Panc1 (cell line): Measurements from ENCODE around the gene KCNAB1. TPM values are rescaled to one million over a fixed set of nuclear protein-coding genes. Genes with fewer than 3 reads are reported as not detected.

Experiments
- ATAC-seq: fragments of 200-7000 bp; cut with Tn5 transposase; 2 replicates; pipeline ENCODE4 v1.9.1; 2020; ENCODE audit warnings: mild to moderate bottlenecking, moderate library complexity
- BruUV-seq: library from RNA; stranded (reverse); fragments of 400-500 nt; replicated peaks from 2 replicates; lab custom pipeline; 2021; lab: Mats Ljungman, UMichigan
- CTCF ChIA-PET: fragments of 300-600 bp; sonication (Branson Sonifier 250); formaldehyde crosslinking; loops from one replicate; lab custom pipeline; 2022; ENCODE audit warnings: antibody characterized with exemption; lab: Charles Lee
- POLR2A ChIA-PET: fragments of 300-600 bp; sonication (Branson Sonifier 250); formaldehyde crosslinking; loops from one replicate; lab custom pipeline; 2022; ENCODE audit warnings: antibody characterized with exemption; lab: Charles Lee
- DNase-seq: peaks from one replicate; pipeline ENCODE4 v3.0.0-alpha.2; 2010; ENCODE audit warnings: low read depth, low spot score
- H3K27ac ChIP-seq: 2 replicates; pipeline ENCODE4 v1.5.1; 2011; ENCODE audit warnings: mild to moderate bottlenecking, low read length, inconsistent platforms
- H3K27me3 ChIP-seq: fragments of 200-500 bp; sonication (Bioruptor generic); 2 replicates; pipeline ENCODE4 v1.6.0; 2014; ENCODE audit warnings: low read length, inconsistent platforms; ENCODE audit not compliant: control insufficient read depth, insufficient read depth
- H3K36me3 ChIP-seq: fragments of 200-500 bp; sonication (Bioruptor generic); 2 replicates; pipeline ENCODE4 v1.5.1; 2014; ENCODE audit warnings: inconsistent platforms, mild to moderate bottlenecking, low read length, moderate library complexity; ENCODE audit not compliant: control insufficient read depth, insufficient read depth
- H3K4me1 ChIP-seq: 2 replicates; pipeline ENCODE4 v1.5.1; 2011; ENCODE audit warnings: inconsistent platforms, mild to moderate bottlenecking, low read length, moderate library complexity; ENCODE audit not compliant: control insufficient read depth, insufficient read depth
- H3K4me3 ChIP-seq, 2 experiments: 2 replicates each; pipeline ENCODE4 v1.5.1; 2011 to 2012; ENCODE audit warnings: low read depth in 2 of 2, low read length in 2 of 2, mild to moderate bottlenecking in 2 of 2, inconsistent platforms in 1 of 2, moderate library complexity in 1 of 2
- H3K9me3 ChIP-seq: fragments of 200-500 bp; sonication (Bioruptor generic); 2 replicates; pipeline ENCODE4 v1.5.1; 2014; ENCODE audit warnings: low read depth, mild to moderate bottlenecking, inconsistent platforms, low read length, moderate library complexity; ENCODE audit not compliant: control insufficient read depth, insufficient read depth
- POLR2AphosphoS5 ChIP-seq: IDR thresholded peaks from 2 replicates; pipeline ENCODE4 v1.6.1; 2012; ENCODE audit warnings: mild to moderate bottlenecking, low read depth, low read length, moderate library complexity
- SIN3A ChIP-seq: IDR thresholded peaks from 2 replicates; pipeline ENCODE4 v1.6.1; 2012; ENCODE audit warnings: low read depth, mild to moderate bottlenecking, low read length, moderate library complexity, borderline replicate concordance; ENCODE audit not compliant: insufficient read depth
- TCF7L2 ChIP-seq: IDR thresholded peaks from 2 replicates; pipeline ENCODE4 v1.6.1; 2011; ENCODE audit warnings: mild to moderate bottlenecking, low read depth, low read length, inconsistent platforms
- in situ Hi-C: cut with HindIII; loops from 2 replicates; pipeline ENCODE4 v1.10.0; 2016; ENCODE audit warnings: low sequenced_read_pairs, low pct_unique_long_range_greater_than_20kb
- intact Hi-C: fragments of 100-400 bp; cut with micrococcal nuclease; formaldehyde crosslinking; loops from one replicate; pipeline ENCODE4 v1.10.0; 2022; ENCODE audit not compliant: unreplicated experiment
- total RNA-seq: library from RNA; stranded (reverse); gene quantifications from one replicate; pipeline ENCODE4 v1.2.1, GENCODE V29; 2021; ENCODE audit not compliant: unreplicated experiment
- TF ChIP-seq, protein P1 (sequence below): fragments of 450-650 bp; IDR thresholded peaks from 2 replicates; pipeline ENCODE4 v1.5.1; 2017; ENCODE audit warnings: mild to moderate bottlenecking
- TF ChIP-seq, protein P2 (sequence below), 2 experiments: IDR thresholded peaks; 2 replicates each; pipeline ENCODE4 v1.6.1; 2011 to 2012; ENCODE audit warnings: low read depth in 2 of 2, control low read depth in 1 of 2, low read length in 1 of 2, mild to moderate bottlenecking in 1 of 2, moderate library complexity in 1 of 2; ENCODE audit not compliant: insufficient read depth in 1 of 2

KCNAB1 gene
- total RNA-seq, 1 experiment from 2014 or later = not detected

DNA sequence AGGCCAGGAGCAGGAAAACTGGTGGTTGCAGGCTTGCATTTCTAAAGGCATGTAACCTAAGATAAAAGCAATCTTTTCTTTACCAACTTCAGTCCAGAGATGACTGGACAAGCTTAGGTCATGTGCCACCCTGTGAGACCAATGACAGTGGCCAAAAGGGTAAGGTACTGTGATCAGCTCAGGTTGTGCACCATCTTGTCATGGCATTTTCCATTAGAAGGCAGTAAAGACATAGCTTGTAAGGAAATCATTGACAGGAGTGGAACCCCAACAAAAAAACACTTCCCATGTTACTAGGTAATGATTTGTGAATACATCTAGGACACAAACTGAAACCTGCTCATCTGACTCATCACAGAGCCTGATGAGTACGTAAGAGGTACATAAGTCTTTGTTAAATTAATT lies 399.4 kb downstream of the KCNAB1 start:
- Histone ChIP-seq H3K27me3 (peaks cover 16% of the 10 kb centered on the region), H3K27ac (no peak overlapping the region), H3K36me3 (no peaks in the 10 kb centered on the region), H3K4me1 (no peaks in the 10 kb centered on the region), H3K4me3 (no peak overlapping the region), H3K9me3 (no peaks in the 10 kb centered on the region)
- in situ Hi-C loops (no loop called here), intact Hi-C loops (no loop called here)
- CTCF ChIA-PET = no interaction called here
- POLR2A ChIA-PET = no interaction called here
- TF ChIP-seq, protein P1, sequence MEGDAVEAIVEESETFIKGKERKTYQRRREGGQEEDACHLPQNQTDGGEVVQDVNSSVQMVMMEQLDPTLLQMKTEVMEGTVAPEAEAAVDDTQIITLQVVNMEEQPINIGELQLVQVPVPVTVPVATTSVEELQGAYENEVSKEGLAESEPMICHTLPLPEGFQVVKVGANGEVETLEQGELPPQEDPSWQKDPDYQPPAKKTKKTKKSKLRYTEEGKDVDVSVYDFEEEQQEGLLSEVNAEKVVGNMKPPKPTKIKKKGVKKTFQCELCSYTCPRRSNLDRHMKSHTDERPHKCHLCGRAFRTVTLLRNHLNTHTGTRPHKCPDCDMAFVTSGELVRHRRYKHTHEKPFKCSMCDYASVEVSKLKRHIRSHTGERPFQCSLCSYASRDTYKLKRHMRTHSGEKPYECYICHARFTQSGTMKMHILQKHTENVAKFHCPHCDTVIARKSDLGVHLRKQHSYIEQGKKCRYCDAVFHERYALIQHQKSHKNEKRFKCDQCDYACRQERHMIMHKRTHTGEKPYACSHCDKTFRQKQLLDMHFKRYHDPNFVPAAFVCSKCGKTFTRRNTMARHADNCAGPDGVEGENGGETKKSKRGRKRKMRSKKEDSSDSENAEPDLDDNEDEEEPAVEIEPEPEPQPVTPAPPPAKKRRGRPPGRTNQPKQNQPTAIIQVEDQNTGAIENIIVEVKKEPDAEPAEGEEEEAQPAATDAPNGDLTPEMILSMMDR = no peak
- no peak for TF ChIP-seq SIN3A
- TF ChIP-seq POLR2AphosphoS5 = no peak
- no peak for TF ChIP-seq TCF7L2
- TF ChIP-seq, protein P2, sequence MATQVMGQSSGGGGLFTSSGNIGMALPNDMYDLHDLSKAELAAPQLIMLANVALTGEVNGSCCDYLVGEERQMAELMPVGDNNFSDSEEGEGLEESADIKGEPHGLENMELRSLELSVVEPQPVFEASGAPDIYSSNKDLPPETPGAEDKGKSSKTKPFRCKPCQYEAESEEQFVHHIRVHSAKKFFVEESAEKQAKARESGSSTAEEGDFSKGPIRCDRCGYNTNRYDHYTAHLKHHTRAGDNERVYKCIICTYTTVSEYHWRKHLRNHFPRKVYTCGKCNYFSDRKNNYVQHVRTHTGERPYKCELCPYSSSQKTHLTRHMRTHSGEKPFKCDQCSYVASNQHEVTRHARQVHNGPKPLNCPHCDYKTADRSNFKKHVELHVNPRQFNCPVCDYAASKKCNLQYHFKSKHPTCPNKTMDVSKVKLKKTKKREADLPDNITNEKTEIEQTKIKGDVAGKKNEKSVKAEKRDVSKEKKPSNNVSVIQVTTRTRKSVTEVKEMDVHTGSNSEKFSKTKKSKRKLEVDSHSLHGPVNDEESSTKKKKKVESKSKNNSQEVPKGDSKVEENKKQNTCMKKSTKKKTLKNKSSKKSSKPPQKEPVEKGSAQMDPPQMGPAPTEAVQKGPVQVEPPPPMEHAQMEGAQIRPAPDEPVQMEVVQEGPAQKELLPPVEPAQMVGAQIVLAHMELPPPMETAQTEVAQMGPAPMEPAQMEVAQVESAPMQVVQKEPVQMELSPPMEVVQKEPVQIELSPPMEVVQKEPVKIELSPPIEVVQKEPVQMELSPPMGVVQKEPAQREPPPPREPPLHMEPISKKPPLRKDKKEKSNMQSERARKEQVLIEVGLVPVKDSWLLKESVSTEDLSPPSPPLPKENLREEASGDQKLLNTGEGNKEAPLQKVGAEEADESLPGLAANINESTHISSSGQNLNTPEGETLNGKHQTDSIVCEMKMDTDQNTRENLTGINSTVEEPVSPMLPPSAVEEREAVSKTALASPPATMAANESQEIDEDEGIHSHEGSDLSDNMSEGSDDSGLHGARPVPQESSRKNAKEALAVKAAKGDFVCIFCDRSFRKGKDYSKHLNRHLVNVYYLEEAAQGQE (IDR thresholded peaks at IDR 0.05; ENCODE audit: insufficient read depth in 1 of 2, low read depth in 2 of 2, low read length in 1 of 2) = no peak
- no TSS peak for BruUV-seq
- no peak for ATAC-seq
- DNase-seq = no peak

DNA sequence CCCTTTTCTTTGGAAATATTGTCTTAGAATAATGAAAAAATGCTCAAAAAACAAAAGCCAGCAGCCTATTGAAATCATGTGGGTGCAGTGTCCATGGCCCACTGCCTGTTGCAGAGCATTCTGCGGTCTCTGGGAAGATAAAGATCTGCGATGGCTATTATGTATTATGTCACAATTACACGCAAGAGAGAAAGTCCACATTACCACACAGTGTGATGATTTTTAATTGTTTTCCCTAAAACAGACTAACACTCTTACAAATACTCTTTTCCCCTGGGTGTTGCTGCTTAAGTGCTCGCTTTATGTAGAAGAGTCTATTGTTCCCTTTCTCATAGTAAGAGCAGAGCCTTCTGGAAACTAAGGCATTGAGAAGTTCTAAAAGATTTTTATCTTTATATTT lies 402.3 kb downstream of the KCNAB1 start:
- POLR2A ChIA-PET = no interaction called here
- H3K4me1 ChIP-seq = no peaks in the 10 kb centered on the region
- in situ Hi-C loops (no loop called here), intact Hi-C loops (no loop called here)
- no peak overlapping the region for H3K4me3 ChIP-seq
- TF ChIP-seq, protein P2 (IDR thresholded peaks at IDR 0.05; ENCODE audit: insufficient read depth in 1 of 2, low read depth in 2 of 2, low read length in 1 of 2) = no peak
- no peak for TF ChIP-seq SIN3A
- no peak for TF ChIP-seq TCF7L2
- no peak for TF ChIP-seq POLR2AphosphoS5
- TF ChIP-seq, protein P1 = no peak
- H3K9me3 ChIP-seq = no peaks in the 10 kb centered on the region
- H3K27me3 ChIP-seq = peaks cover 10% of the 10 kb centered on the region
- CTCF ChIA-PET = no interaction called here
- no peak for DNase-seq
- no TSS peak for BruUV-seq
- ATAC-seq = no peak
- H3K36me3 ChIP-seq = no peaks in the 10 kb centered on the region
- no peak overlapping the region for H3K27ac ChIP-seq
